ENCODE measurements around the gene CCDC85A. TPM values are rescaled to one million over a fixed set of nuclear protein-coding genes. Genes with fewer than 3 reads are reported as not detected.

CCDC85A gene
- total RNA-seq, 1 donor from 2014 or later, result 4.7 TPM

- no peaks in the 10 kb centered on the region for H3K36me3 ChIP-seq
- intact Hi-C loops (cut with DNase I), result no loop called here
- H3K4me1 ChIP-seq, result no peaks in the 10 kb centered on the region
- no peak overlapping the region for H3K27ac ChIP-seq
- DNase-seq (ENCODE audit: extremely low spot score in 2 of 2), result no peak
- H3K27me3 ChIP-seq, result no peaks in the 10 kb centered on the region
- no peak overlapping the region for H3K4me3 ChIP-seq
- H3K9me3 ChIP-seq, result no peaks in the 10 kb centered on the region
- no peak for TF ChIP-seq POLR2AphosphoS5 (IDR thresholded peaks at IDR 0.05; ENCODE audit: insufficient read depth in 1 of 2, low read depth in 1 of 2)
- TF ChIP-seq CTCF (IDR thresholded peaks at IDR 0.05), result no peak
- no peak for TF ChIP-seq POLR2A (IDR thresholded peaks at IDR 0.05)
Observed at GRCh38 chr2:56244506-56244905, 60.7 kb downstream of the CCDC85A start.

GRCh38 chr2:56244911-56245530, 61.2 kb downstream of the CCDC85A start:
- H3K4me1 ChIP-seq, result no peaks in the 10 kb centered on the region

GRCh38 chr2:56248965-56249742, 65.4 kb downstream of the CCDC85A start:
- H3K4me3 ChIP-seq, result no peak overlapping the region
- H3K36me3 ChIP-seq, result no peaks in the 10 kb centered on the region
- H3K27ac ChIP-seq, result no peak overlapping the region
- H3K9me3 ChIP-seq, result no peaks in the 10 kb centered on the region
- intact Hi-C loops (cut with DNase I), result no loop called here
- DNase-seq (ENCODE audit: extremely low spot score in 2 of 2), result no peak
- H3K27me3 ChIP-seq, result no peaks in the 10 kb centered on the region
- no peaks in the 10 kb centered on the region for H3K4me1 ChIP-seq
- no peak for TF ChIP-seq POLR2AphosphoS5 (IDR thresholded peaks at IDR 0.05; ENCODE audit: insufficient read depth in 1 of 2, low read depth in 1 of 2)
- no peak for TF ChIP-seq CTCF (IDR thresholded peaks at IDR 0.05)
- no peak for TF ChIP-seq POLR2A (IDR thresholded peaks at IDR 0.05)

More at GRCh38 chr2:56244911-56245530, 61.2 kb downstream of the CCDC85A start:
- Histone ChIP-seq H3K36me3 (no peaks in the 10 kb centered on the region), H3K9me3 (no peaks in the 10 kb centered on the region), H3K4me3 (no peak overlapping the region), H3K27me3 (no peaks in the 10 kb centered on the region), H3K27ac (no peak overlapping the region)
- DNase-seq (ENCODE audit: extremely low spot score in 2 of 2), result no peak
- no peak for TF ChIP-seq CTCF (IDR thresholded peaks at IDR 0.05)
- TF ChIP-seq POLR2AphosphoS5 (IDR thresholded peaks at IDR 0.05; ENCODE audit: insufficient read depth in 1 of 2, low read depth in 1 of 2), result no peak
- TF ChIP-seq POLR2A (IDR thresholded peaks at IDR 0.05), result no peak
- intact Hi-C loops (cut with DNase I), result no loop called here

GRCh38 chr2:56250153-56250729, 66.5 kb downstream of the CCDC85A start:
- no peaks in the 10 kb centered on the region for H3K36me3 ChIP-seq
- no peak overlapping the region for H3K4me3 ChIP-seq
- no peaks in the 10 kb centered on the region for H3K27me3 ChIP-seq
- TF ChIP-seq POLR2AphosphoS5 (IDR thresholded peaks at IDR 0.05; ENCODE audit: insufficient read depth in 1 of 2, low read depth in 1 of 2) (no peak), POLR2A (IDR thresholded peaks at IDR 0.05) (no peak), CTCF (IDR thresholded peaks at IDR 0.05) (no peak)
- no peaks in the 10 kb centered on the region for H3K9me3 ChIP-seq
- no peak for DNase-seq (ENCODE audit: extremely low spot score in 2 of 2)
- no peak overlapping the region for H3K27ac ChIP-seq
- intact Hi-C loops (cut with DNase I), result no loop called here
- H3K4me1 ChIP-seq, result no peaks in the 10 kb centered on the region

Measured in vagina (tissue), 2 donors.